Activated CD4-positive, alpha-beta T cell treated with anti-CD3 and anti-CD28 coated beads, Interleukin-2, amount 50 U/mL, for 16 hours (primary cell): Measurements from ENCODE around the gene CAPN15.
"Not testable (repeated sequence)": the region's sequence is repeated elsewhere in the genome, so short reads cannot be mapped to it uniquely, and the experiment has no call there.

ENCODE experiments used
- DNase-seq: peaks from one replicate; pipeline ENCODE4 v3.0.0-alpha.2; 2020

CAPN15 gene

GRCh38 chr16:595094-595528 lies 67.6 kb downstream of the CAPN15 start:
- no peak for DNase-seq

- DNase-seq = no peak
Measured at GRCh38 chr16:595942-596735, 68.6 kb downstream of the CAPN15 start.

- no peak for DNase-seq
Measured at GRCh38 chr16:596736-597060, 69.2 kb downstream of the CAPN15 start.

- DNase-seq = not testable (repeated sequence)
Measured at GRCh38 chr16:597655-598054, 70.1 kb downstream of the CAPN15 start.

GRCh38 chr16:598823-599739 lies 71.6 kb downstream of the CAPN15 start:
- no peak for DNase-seq

GRCh38 chr16:600781-601180 lies 73.3 kb downstream of the CAPN15 start:
- no peak for DNase-seq

GRCh38 chr16:603933-604332 lies 76.4 kb downstream of the CAPN15 start:
- DNase-seq = no peak
